GM12878 (cell line): ENCODE measurements around the gene GOLGA8K. TPM values are rescaled to one million over a fixed set of nuclear protein-coding genes. Genes with fewer than 3 reads are reported as not detected.
"Not testable (repeated sequence)": the region's sequence is repeated elsewhere in the genome, so short reads cannot be mapped to it uniquely, and the experiment has no call there.

Source experiments
- ATAC-seq: fragments of 200-7000 bp; cut with Tn5 transposase; 3 replicates; pipeline ENCODE4 v1.9.1; 2020; ENCODE audit warnings: mild to moderate bottlenecking, moderate library complexity
- BruUV-seq: library from RNA; stranded (reverse); fragments of 400-500 nt; replicated peaks from 2 replicates; lab custom pipeline; 2021; lab: Mats Ljungman, UMichigan
- CTCF ChIA-PET: fragments of 300-600 bp; sonication (Branson Sonifier 250); formaldehyde crosslinking; extraction: SDS; loops from one replicate; lab custom pipeline; 2021; ENCODE audit warnings: inconsistent platforms; lab: Yijun Ruan, JAX
- POLR2A ChIA-PET: fragments of 350-600 bp; formaldehyde crosslinking; extraction: SDS; loops from one replicate; lab custom pipeline; 2021; ENCODE audit warnings: inconsistent platforms; lab: Charles Lee
- RAD21 ChIA-PET: fragments of 300-600 bp; sonication (Branson Sonifier 250); formaldehyde crosslinking; loops from one replicate; lab custom pipeline; 2023; ENCODE audit warnings: antibody characterized with exemption; ENCODE audit not compliant: unreplicated experiment; lab: Charles Lee
- SMC1A ChIA-PET: fragments of 300-600 bp; sonication (Branson Sonifier 250); formaldehyde crosslinking; loops from one replicate; lab custom pipeline; 2023; ENCODE audit not compliant: unreplicated experiment, uncharacterized antibody; lab: Charles Lee
- DNase-seq: peaks from one replicate; pipeline ENCODE4 v3.0.0-alpha.2; 2011; ENCODE audit warnings: low read depth, low spot score
- FAIRE-seq: peaks from 3 replicates; lab custom pipeline; 2011; peaks lifted over from hg19 to GRCh38; lab: Jason Lieb, UNC
- H2AFZ ChIP-seq: 2 replicates; pipeline ENCODE4 v1.6.0; 2011; ENCODE audit warnings: low read depth, low read length, control low read depth; ENCODE audit not compliant: control insufficient read depth
- H3K27ac ChIP-seq: 2 replicates; pipeline ENCODE4 v1.5.1; 2011; ENCODE audit warnings: control low read depth; ENCODE audit not compliant: control insufficient read depth, insufficient read depth
- H3K27me3 ChIP-seq, 2 experiments: replicated peaks in 1 of 2; 2 replicates each; pipeline versions ENCODE4 v1.6.0 to v1.6.1; 2011; ENCODE audit warnings: low read length in 1 of 2; ENCODE audit not compliant: control insufficient read depth in 2 of 2, insufficient read depth in 2 of 2
- H3K36me3 ChIP-seq, 2 experiments: 2 replicates each; pipeline ENCODE4 v1.5.1; 2011; ENCODE audit warnings: low read length in 1 of 2; ENCODE audit not compliant: control insufficient read depth in 2 of 2, insufficient read depth in 2 of 2
- H3K4me1 ChIP-seq: 2 replicates; pipeline ENCODE4 v1.6.1; 2011; ENCODE audit warnings: mild to moderate bottlenecking, low read length, moderate library complexity, mixed read lengths; ENCODE audit not compliant: control insufficient read depth, insufficient read depth
- H3K4me2 ChIP-seq: 2 replicates; pipeline ENCODE4 v1.6.0; 2011; ENCODE audit warnings: control low read depth; ENCODE audit not compliant: control insufficient read depth, insufficient read depth
- H3K4me3 ChIP-seq: fragments of 200-600 bp; sonication (generic); 2 replicates; pipeline ENCODE4 v1.5.1; 2016
- H3K79me2 ChIP-seq: 2 replicates; pipeline ENCODE4 v1.6.0; 2011; ENCODE audit warnings: low read length; ENCODE audit not compliant: control insufficient read depth, insufficient read depth
- H3K9ac ChIP-seq: 2 replicates; pipeline ENCODE4 v1.8.0; 2011; ENCODE audit warnings: low read length, control low read depth, mixed read lengths; ENCODE audit not compliant: control insufficient read depth, insufficient read depth
- H3K9me3 ChIP-seq: replicated peaks from 3 replicates; pipeline ENCODE4 v1.5.1; 2011; ENCODE audit warnings: mild to moderate bottlenecking, low read length; ENCODE audit not compliant: control insufficient read depth, insufficient read depth
- H4K20me1 ChIP-seq: 2 replicates; pipeline ENCODE4 v1.6.0; 2011; ENCODE audit not compliant: control insufficient read depth, insufficient read depth
- WGBS: methylation state at CpG from one replicate; pipeline ENCODE4 v1.1.6; 2016; ENCODE audit warnings: low lambda C conversion rate; ENCODE audit not compliant: insufficient replicate concordance, insufficient coverage; ENCODE audit errors: missing lambda C conversion rate; 5-methylcytosine and 5-hydroxymethylcytosine counted together
- in situ Hi-C: fragments of 300-500 bp; cut with MboI; formaldehyde crosslinking; loops from 9 replicates; pipeline ENCODE4 v1.14.3; 2018; ENCODE audit warnings: mixed read lengths
- intact Hi-C: fragments of 100-400 bp; cut with micrococcal nuclease; formaldehyde crosslinking; loops from one replicate; pipeline ENCODE4 v1.14.2; 2022; ENCODE audit not compliant: unreplicated experiment
- polyA plus RNA-seq, 11 experiments: library from polyadenylated mRNA; depleted of rRNA in 4 of 11; unstranded in 6 of 11; stranded (reverse) in 5 of 11; fragments of >200 nt; fragmentation: Nextera tagmentation in 4 of 11; fragmentation: Illumina TruSeq in 1 of 11; extraction: Ambion mirVana in 4 of 11; extraction: Trizol in 1 of 11; gene quantifications; 1 replicate in 1 of 11; 2 replicates in 10 of 11; pipeline versions ENCODE4 v1.2.1 to v1.2.3, GENCODE V29; 2011 to 2016; ENCODE audit warnings: inconsistent platforms in 2 of 11, missing spikeins in 2 of 11, low read depth in 1 of 11
- total RNA-seq, 4 experiments: library from RNA; depleted of rRNA in 3 of 4; stranded (reverse); fragments of >200 nt in 3 of 4; fragmentation: Illumina TruSeq in 1 of 4; extraction: Trizol in 1 of 4; gene quantifications; 2 replicates each; pipeline versions ENCODE4 v1.2.1 to v1.2.3, GENCODE V29; 2013 to 2021

GOLGA8K gene
- total and polyA plus RNA-seq, 10 of the 15 experiments (the other 5 are each of a cell fraction or from before 2014, with no cell fraction given) = 0.14 TPM; not detected in 9

DNA sequence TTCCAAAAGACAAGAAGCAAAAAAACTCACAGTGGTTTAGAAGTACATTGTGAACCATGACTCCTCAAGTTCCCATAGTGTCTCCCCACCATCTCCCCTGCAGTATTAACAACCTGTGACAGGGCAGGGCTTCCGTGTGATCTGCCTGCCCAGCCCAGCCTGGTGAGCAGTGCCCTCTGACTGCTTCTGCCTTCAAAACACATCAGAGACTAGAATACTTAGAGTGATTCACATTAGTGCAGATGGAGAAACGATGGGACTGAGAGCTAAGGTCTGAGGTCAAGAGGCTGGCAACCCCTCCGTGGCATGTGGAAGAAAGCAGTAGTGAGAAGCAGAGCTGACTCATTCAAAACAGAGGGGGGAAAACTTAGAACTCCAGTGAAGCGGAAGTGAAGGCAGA lies 24.5 kb upstream of the GOLGA8K start:
- FAIRE-seq, POLR2A ChIA-PET, CTCF ChIA-PET, H3K36me3 ChIP-seq, H3K79me2 ChIP-seq, SMC1A ChIA-PET, H2AFZ ChIP-seq, in situ Hi-C loops, H3K9ac ChIP-seq, RAD21 ChIA-PET, DNase-seq, H4K20me1 ChIP-seq, H3K4me2 ChIP-seq, H3K4me1 ChIP-seq, H3K9me3 ChIP-seq, H3K27ac ChIP-seq, BruUV-seq, H3K4me3 ChIP-seq, H3K27me3 ChIP-seq, ATAC-seq, intact Hi-C loops: not testable (repeated sequence)
- WGBS = 0% methylated on average over 1 of the region's 4 CpGs

- intact Hi-C loops, DNase-seq, H2AFZ ChIP-seq, H4K20me1 ChIP-seq, ATAC-seq, H3K4me2 ChIP-seq, H3K36me3 ChIP-seq, H3K9ac ChIP-seq, SMC1A ChIA-PET, BruUV-seq, POLR2A ChIA-PET, H3K4me3 ChIP-seq, H3K79me2 ChIP-seq, H3K27me3 ChIP-seq, H3K9me3 ChIP-seq, in situ Hi-C loops, RAD21 ChIA-PET, CTCF ChIA-PET, H3K4me1 ChIP-seq, H3K27ac ChIP-seq, FAIRE-seq: not testable (repeated sequence)
- 0% methylated on average over 1 of the region's 4 CpGs for WGBS
Observed at GRCh38 chr15:32426511-32426910, 23.4 kb upstream of the GOLGA8K start.

DNA sequence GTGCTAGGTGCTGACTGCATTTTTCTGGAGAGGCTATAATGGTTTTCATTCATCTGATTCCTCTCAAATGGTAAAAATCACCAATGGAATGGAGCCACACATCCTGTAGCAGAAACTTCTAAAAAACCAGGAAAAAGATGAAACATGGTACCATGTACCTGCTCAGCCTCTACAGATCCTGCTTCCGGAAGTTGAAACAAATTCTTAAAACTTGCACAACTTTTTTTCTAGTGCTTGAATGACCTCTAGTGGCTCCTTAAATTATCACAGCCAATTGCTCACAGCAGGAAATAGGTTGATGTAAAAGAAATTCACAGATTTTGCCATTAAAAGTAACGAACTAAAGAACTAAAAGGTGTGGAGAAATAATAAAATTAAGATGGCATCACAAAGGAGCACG lies 4.8 kb upstream of the GOLGA8K start:
- H3K9ac ChIP-seq, RAD21 ChIA-PET, H3K4me2 ChIP-seq, intact Hi-C loops, H3K27me3 ChIP-seq, ATAC-seq, H3K4me3 ChIP-seq, H3K27ac ChIP-seq, DNase-seq, H4K20me1 ChIP-seq, H2AFZ ChIP-seq, FAIRE-seq, BruUV-seq, SMC1A ChIA-PET, H3K9me3 ChIP-seq, POLR2A ChIA-PET, in situ Hi-C loops, H3K79me2 ChIP-seq, H3K36me3 ChIP-seq, H3K4me1 ChIP-seq, CTCF ChIA-PET: not testable (repeated sequence)
- 0% methylated on average over 1 of the region's 3 CpGs for WGBS

DNA sequence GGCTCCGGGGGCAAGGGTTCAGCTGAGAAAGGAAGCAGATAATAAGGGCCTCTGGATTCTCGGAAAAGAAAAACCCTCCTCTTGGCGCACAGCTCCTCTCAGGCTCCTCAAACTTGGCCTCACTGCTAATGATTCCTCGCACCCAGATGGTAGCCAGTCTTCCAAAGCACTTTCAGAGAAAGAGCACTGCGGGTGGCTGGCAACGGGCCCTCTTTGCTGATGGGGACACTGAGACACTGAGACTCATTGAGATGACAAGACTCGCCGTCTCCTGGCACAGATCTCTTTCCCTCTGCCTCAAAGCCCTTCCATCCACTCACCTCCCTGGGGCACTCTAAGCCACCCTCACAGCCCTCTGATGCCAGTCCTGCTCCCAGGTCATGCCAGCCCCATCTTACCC lies 6.6 kb downstream of the GOLGA8K start:
- ATAC-seq, CTCF ChIA-PET, H3K9ac ChIP-seq, H4K20me1 ChIP-seq, DNase-seq, H3K79me2 ChIP-seq, intact Hi-C loops, H3K4me2 ChIP-seq, H3K4me1 ChIP-seq, H3K36me3 ChIP-seq, FAIRE-seq, H2AFZ ChIP-seq, H3K27ac ChIP-seq, in situ Hi-C loops, SMC1A ChIA-PET, H3K4me3 ChIP-seq, H3K9me3 ChIP-seq, H3K27me3 ChIP-seq, RAD21 ChIA-PET, POLR2A ChIA-PET, BruUV-seq: not testable (repeated sequence)
- WGBS = 15% methylated on average over 3 of the region's 8 CpGs
